ENCODE data around the gene CDC26.

CDC26 gene

DNA sequence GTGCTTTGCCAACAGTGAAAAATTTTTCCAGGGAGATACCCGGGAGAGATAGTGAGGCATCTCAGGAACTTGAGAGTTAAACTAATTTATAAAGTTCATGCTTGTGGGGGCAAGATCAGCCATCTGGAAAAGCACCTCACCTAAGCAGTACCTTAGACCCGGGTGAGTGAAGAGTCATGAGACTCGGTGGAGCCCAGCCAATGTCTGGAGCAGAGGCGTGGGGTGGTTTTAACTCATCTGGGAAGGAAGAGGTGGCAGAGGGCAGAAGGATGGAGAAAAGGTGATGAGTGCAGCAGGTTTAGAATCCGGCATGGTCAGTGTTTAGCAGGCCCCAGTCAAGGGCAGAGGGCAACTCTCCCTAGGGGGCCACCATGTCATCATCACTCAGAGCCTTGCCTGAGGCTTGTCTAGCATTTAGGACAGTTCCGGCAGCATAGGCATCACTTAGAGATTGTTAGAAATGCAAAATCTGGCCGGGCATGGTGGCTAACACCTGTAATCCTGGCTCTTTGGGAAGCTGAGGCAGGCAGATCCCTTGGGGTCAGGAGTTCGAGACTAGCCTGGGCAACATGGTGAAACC lies 32.1 kb upstream of the CDC26 start:
- Mint-ChIP-seq H3K4me1 (peaks cover 47% of the 10 kb centered on the region), H3K27ac (no peak overlapping the region), H3K27me3 (ENCODE audit: low read depth, poor library complexity) (peaks cover 6% of the 10 kb centered on the region), H3K9me3 (no peaks in the 10 kb centered on the region), H3K36me3 (ENCODE audit: low read depth) (no peaks in the 10 kb centered on the region), H3K4me3 (no peak overlapping the region)
- TF ChIP-seq, protein P1, sequence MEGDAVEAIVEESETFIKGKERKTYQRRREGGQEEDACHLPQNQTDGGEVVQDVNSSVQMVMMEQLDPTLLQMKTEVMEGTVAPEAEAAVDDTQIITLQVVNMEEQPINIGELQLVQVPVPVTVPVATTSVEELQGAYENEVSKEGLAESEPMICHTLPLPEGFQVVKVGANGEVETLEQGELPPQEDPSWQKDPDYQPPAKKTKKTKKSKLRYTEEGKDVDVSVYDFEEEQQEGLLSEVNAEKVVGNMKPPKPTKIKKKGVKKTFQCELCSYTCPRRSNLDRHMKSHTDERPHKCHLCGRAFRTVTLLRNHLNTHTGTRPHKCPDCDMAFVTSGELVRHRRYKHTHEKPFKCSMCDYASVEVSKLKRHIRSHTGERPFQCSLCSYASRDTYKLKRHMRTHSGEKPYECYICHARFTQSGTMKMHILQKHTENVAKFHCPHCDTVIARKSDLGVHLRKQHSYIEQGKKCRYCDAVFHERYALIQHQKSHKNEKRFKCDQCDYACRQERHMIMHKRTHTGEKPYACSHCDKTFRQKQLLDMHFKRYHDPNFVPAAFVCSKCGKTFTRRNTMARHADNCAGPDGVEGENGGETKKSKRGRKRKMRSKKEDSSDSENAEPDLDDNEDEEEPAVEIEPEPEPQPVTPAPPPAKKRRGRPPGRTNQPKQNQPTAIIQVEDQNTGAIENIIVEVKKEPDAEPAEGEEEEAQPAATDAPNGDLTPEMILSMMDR (IDR thresholded peaks at IDR 0.05) = no peak
- peak; percentile 36 for DNase-seq

DNA sequence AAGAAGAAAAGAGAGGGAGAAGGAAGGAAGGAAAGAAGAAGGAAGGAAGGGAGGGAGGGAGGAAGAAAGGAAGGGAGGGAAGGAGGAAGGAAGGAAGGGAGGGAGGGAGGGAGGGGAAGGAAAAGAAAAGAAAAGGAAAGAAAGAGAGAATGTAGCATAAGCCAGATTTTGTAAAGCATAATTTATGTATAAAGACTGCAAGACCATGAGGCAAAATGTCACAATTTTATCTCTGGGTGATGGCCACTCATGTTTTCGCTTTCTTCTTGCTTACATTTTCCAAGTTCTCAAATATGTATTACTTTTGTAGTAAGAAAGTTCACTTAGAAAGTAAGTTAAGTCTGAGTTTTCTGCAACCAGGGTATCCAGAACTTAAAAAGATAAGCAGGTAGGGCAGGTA lies 31.2 kb upstream of the CDC26 start:
- peaks cover 6% of the 10 kb centered on the region for H3K27me3 Mint-ChIP-seq (ENCODE audit: low read depth, poor library complexity)
- no peaks in the 10 kb centered on the region for H3K36me3 Mint-ChIP-seq (ENCODE audit: low read depth)
- H3K4me1 Mint-ChIP-seq = peaks cover 56% of the 10 kb centered on the region
- H3K27ac Mint-ChIP-seq = no peak overlapping the region
- TF ChIP-seq, protein P1 (IDR thresholded peaks at IDR 0.05) = no peak
- no peaks in the 10 kb centered on the region for H3K9me3 Mint-ChIP-seq
- no peak for DNase-seq
- no peak overlapping the region for H3K4me3 Mint-ChIP-seq

DNA sequence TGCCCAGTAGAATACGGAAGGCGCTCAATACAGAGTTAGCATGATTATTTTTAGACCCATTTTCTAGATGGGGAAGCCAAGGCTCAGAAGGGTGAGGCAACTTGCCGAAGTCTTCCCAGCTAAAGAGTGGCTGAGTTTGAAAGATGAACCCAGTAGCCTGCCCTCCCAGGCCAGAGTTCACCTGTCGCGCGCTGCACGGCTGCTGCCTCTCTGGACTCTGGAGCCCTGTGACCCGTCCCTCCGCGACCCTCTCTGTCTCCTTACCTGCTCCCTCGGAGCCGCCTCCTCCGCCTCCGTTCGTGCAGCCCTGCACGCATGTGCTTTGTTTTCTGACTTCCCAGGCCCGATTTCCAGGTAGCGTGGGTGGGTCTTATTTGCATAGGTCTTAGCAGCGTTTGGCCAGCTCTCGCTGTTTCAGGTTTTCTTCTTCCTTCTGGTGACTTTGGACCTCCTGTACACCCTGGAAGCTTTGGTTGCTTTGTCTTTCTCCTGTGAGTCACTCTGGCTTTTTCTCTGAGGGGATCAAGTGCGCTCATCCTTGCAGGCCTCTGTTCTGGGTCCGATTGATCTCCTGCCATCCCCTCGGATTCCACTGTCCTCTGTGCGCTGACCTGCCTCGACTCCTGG lies 27.5 kb upstream of the CDC26 start, which contains the start of gene RNF183:
Gene RNF183 (minus strand): TSS at position 585 of the 627 bp plus-strand sequence. CDS start 5,192 bp downstream, outside the sequence.
- Mint-ChIP-seq H3K27ac (peak within 1 kb of the TSS; percentile 96), H3K4me1 (peaks cover 60% of the 10 kb centered on the region), H3K27me3 (ENCODE audit: low read depth, poor library complexity) (peaks cover 10% of the 10 kb centered on the region), H3K4me3 (peak within 1 kb of the TSS; percentile 8), H3K9me3 (no peaks in the 10 kb centered on the region), H3K36me3 (ENCODE audit: low read depth) (no peaks in the 10 kb centered on the region)
- DNase-seq = peak; percentile 26
- TF ChIP-seq, protein P1 (IDR thresholded peaks at IDR 0.05) = no peak

DNA sequence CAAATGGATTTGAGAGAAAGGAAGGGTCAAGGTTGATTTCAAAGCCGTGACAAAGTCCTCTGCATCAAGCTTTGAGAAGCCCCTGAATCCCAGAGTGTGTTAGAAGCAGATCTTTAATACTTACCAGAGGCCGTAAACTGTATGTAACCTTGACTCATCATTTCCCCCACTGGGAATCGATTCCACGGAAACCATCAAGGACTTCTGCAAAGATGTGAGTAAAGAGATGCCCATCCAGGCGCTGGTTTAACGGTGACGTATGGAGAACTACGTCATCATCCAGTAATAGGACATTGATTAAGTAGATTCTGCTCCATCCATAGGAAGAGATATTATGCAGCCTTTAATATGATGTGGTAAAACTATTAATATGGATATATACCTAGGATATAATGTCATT lies 26.2 kb upstream of the CDC26 start:
- DNase-seq = no peak
- H3K9me3 Mint-ChIP-seq = no peaks in the 10 kb centered on the region
- peaks cover 59% of the 10 kb centered on the region for H3K4me1 Mint-ChIP-seq
- H3K27ac Mint-ChIP-seq = no peak overlapping the region
- TF ChIP-seq, protein P1 (IDR thresholded peaks at IDR 0.05) = no peak
- peaks cover 13% of the 10 kb centered on the region for H3K27me3 Mint-ChIP-seq (ENCODE audit: low read depth, poor library complexity)
- H3K4me3 Mint-ChIP-seq = no peak overlapping the region
- no peaks in the 10 kb centered on the region for H3K36me3 Mint-ChIP-seq (ENCODE audit: low read depth)

DNA sequence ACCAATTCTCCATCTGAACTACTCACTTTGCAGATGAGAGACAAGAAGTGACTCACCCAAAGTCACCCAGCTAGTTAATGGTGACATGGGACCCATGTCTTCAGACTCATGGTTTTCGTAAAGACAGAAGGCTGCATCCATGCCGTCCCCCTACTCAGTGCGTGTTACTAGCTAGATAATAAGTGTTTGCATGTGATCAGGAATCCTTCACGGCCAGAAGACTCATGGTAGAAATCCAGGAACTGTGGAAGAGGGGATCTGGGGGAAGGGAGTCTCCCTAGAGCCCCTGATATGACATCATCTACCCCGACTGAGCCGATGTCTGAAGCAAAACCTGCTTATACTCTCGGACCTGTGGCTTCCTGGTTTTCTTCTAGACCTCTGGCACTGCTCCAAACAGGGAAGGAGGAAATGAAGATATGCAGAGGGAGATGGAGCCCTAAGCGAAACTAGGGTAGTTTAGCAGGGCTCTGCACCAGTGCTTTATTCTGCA lies 24.5 kb upstream of the CDC26 start:
- TF ChIP-seq, protein P1 (IDR thresholded peaks at IDR 0.05) = no peak
- no peaks in the 10 kb centered on the region for H3K9me3 Mint-ChIP-seq
- H3K27ac Mint-ChIP-seq = no peak overlapping the region
- DNase-seq = no peak
- peaks cover 46% of the 10 kb centered on the region for H3K4me1 Mint-ChIP-seq
- no peak overlapping the region for H3K4me3 Mint-ChIP-seq
- no peaks in the 10 kb centered on the region for H3K36me3 Mint-ChIP-seq (ENCODE audit: low read depth)
- H3K27me3 Mint-ChIP-seq (ENCODE audit: low read depth, poor library complexity) = peaks cover 7% of the 10 kb centered on the region
